Osteoblast (primary cell): ENCODE measurements around the gene SLCO2B1. TPM values are rescaled to one million over a fixed set of nuclear protein-coding genes. Genes with fewer than 3 reads are reported as not detected.

Experiments
- DNase-seq: peaks from one replicate; pipeline ENCODE4 v3.0.0; 2011; ENCODE audit warnings: low spot score, mixed read lengths; ENCODE audit not compliant: insufficient read length; ENCODE audit errors: missing footprints
- H2AFZ ChIP-seq: 2 replicates; pipeline ENCODE4 v1.6.0; 2011; ENCODE audit warnings: mild to moderate bottlenecking, low read length
- H3K27ac ChIP-seq: 2 replicates; pipeline ENCODE4 v1.5.1; 2011; ENCODE audit warnings: mild to moderate bottlenecking, low read depth, low read length, moderate library complexity
- H3K27me3 ChIP-seq: 2 replicates; pipeline ENCODE4 v1.6.0; 2012; ENCODE audit warnings: mild to moderate bottlenecking, control low read depth, inconsistent platforms, low read length, moderate library complexity; ENCODE audit not compliant: insufficient read depth
- H3K36me3 ChIP-seq: 2 replicates; pipeline ENCODE4 v1.5.1; 2011; ENCODE audit warnings: mild to moderate bottlenecking, low read length, control low read depth, moderate library complexity; ENCODE audit not compliant: insufficient read depth
- H3K4me1 ChIP-seq: 2 replicates; pipeline ENCODE4 v1.5.1; 2011; ENCODE audit warnings: mild to moderate bottlenecking, low read length, control low read depth, moderate library complexity; ENCODE audit not compliant: insufficient read depth
- H3K4me2 ChIP-seq: 2 replicates; pipeline ENCODE4 v1.6.0; 2011; ENCODE audit warnings: mild to moderate bottlenecking, low read length; ENCODE audit not compliant: insufficient read depth
- H3K4me3 ChIP-seq: fragments of 200-600 bp; sonication (generic); 3 replicates; pipeline ENCODE4 v1.5.1; 2012; ENCODE audit warnings: mild to moderate bottlenecking, low read length, inconsistent platforms; ENCODE audit not compliant: insufficient read depth
- H3K79me2 ChIP-seq: 2 replicates; pipeline ENCODE4 v1.6.0; 2012; ENCODE audit warnings: mild to moderate bottlenecking, low read length, control low read depth, inconsistent platforms; ENCODE audit not compliant: insufficient read depth
- H3K9me3 ChIP-seq: 2 replicates; pipeline ENCODE4 v1.5.1; 2011; ENCODE audit warnings: low read depth, low read length, control low read depth
- H4K20me1 ChIP-seq: 2 replicates; pipeline ENCODE4 v1.6.0; 2012; ENCODE audit warnings: mild to moderate bottlenecking, low read length, control low read depth; ENCODE audit not compliant: insufficient read depth
- total RNA-seq: library from RNA; depleted of rRNA; stranded (reverse); fragments of >200 nt; gene quantifications from 2 replicates; pipeline ENCODE4 v1.2.3, GENCODE V29; 2012
- TF ChIP-seq, protein P1 (sequence below): IDR thresholded peaks from 2 replicates; pipeline ENCODE4 v1.5.1; 2011; ENCODE audit warnings: mild to moderate bottlenecking, low read depth, low read length, moderate library complexity; ENCODE audit errors: extremely low read depth

Gene SLCO2B1
- total RNA-seq, 1 donor, result 0.72 TPM

- no peak overlapping the region for H2AFZ ChIP-seq
- DNase-seq, result no peak
- no peaks in the 10 kb centered on the region for H3K9me3 ChIP-seq
- H3K36me3 ChIP-seq, result no peaks in the 10 kb centered on the region
- H3K79me2 ChIP-seq, result no peaks in the 10 kb centered on the region
- TF ChIP-seq, protein P1, sequence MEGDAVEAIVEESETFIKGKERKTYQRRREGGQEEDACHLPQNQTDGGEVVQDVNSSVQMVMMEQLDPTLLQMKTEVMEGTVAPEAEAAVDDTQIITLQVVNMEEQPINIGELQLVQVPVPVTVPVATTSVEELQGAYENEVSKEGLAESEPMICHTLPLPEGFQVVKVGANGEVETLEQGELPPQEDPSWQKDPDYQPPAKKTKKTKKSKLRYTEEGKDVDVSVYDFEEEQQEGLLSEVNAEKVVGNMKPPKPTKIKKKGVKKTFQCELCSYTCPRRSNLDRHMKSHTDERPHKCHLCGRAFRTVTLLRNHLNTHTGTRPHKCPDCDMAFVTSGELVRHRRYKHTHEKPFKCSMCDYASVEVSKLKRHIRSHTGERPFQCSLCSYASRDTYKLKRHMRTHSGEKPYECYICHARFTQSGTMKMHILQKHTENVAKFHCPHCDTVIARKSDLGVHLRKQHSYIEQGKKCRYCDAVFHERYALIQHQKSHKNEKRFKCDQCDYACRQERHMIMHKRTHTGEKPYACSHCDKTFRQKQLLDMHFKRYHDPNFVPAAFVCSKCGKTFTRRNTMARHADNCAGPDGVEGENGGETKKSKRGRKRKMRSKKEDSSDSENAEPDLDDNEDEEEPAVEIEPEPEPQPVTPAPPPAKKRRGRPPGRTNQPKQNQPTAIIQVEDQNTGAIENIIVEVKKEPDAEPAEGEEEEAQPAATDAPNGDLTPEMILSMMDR, result no peak
- H3K4me2 ChIP-seq, result no peak overlapping the region
- H3K27ac ChIP-seq, result no peak overlapping the region
- peaks cover 23% of the 10 kb centered on the region for H3K27me3 ChIP-seq
- no peaks in the 10 kb centered on the region for H4K20me1 ChIP-seq
- no peaks in the 10 kb centered on the region for H3K4me1 ChIP-seq
- no peak overlapping the region for H3K4me3 ChIP-seq
Measured at GRCh38 chr11:75154646-75155569, 4.0 kb downstream of the SLCO2B1 start.

DNA sequence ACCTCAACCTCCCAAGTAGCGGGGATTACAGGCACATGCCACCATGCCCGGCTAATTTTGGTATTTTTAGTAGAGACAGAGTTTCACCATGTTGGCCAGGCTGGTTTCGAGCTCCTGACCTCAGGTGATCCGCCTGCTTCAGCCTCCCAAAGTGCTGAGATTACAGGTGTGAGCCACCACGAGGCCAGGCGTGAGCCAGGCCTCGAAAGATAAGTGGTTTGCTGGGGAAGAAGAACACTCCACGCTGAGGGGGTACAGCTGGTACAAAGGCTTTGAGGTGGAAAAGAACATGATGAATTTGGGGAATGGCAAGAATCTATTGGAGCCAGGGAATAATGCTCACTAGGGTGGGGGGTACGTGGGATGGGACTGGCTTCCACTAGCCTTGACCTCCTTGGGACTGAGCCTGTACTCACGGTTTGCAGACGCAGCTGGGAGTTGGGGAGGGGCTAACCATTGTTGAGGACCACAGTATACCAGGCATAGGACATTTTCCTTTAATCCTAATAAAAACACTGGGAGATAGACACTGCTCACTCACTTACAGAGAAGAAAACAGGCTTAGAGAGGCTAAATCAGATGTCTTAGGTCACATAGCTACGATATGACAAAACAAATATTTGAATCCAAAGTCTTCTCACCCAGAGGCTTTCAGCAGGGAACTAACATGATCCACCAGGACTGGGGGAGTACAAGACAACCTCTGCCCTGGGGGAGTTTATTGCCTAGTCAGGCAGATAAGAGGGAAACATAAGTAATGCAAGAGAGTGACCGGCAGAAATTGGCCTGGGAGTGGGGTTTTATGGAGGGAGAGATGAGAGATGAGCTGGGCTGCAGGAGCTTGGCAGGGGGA, 4.9 kb downstream of the SLCO2B1 start:
- Histone ChIP-seq H3K79me2 (no peaks in the 10 kb centered on the region), H3K4me3 (no peak overlapping the region), H3K4me1 (no peaks in the 10 kb centered on the region), H3K27me3 (peaks cover 19% of the 10 kb centered on the region), H2AFZ (no peak overlapping the region), H3K27ac (no peak overlapping the region), H3K4me2 (no peak overlapping the region), H4K20me1 (no peaks in the 10 kb centered on the region), H3K36me3 (no peaks in the 10 kb centered on the region), H3K9me3 (no peaks in the 10 kb centered on the region)
- TF ChIP-seq, protein P1, result no peak
- no peak for DNase-seq

- Histone ChIP-seq H3K27me3 (peaks cover 20% of the 10 kb centered on the region), H4K20me1 (no peaks in the 10 kb centered on the region), H3K36me3 (no peaks in the 10 kb centered on the region), H3K79me2 (no peaks in the 10 kb centered on the region), H3K9me3 (no peaks in the 10 kb centered on the region), H2AFZ (no peak overlapping the region), H3K27ac (no peak overlapping the region), H3K4me3 (no peak overlapping the region), H3K4me2 (no peak overlapping the region), H3K4me1 (no peaks in the 10 kb centered on the region)
- no peak for DNase-seq
- TF ChIP-seq, protein P1, result no peak
Measured at GRCh38 chr11:75158241-75158640, 7.3 kb downstream of the SLCO2B1 start.
